GM12874 (cell line): ENCODE results near the gene S100A8.

ENCODE experiments used
- CTCF ChIP-seq: IDR thresholded peaks from 2 replicates; pipeline ENCODE4 v1.5.1; 2011; ENCODE audit warnings: low read depth, mild to moderate bottlenecking, control low read depth, low read length, moderate library complexity; ENCODE audit not compliant: insufficient read depth

The S100A8 gene

GRCh38 chr1:153343811-153344717, 46.8 kb downstream of the S100A8 start:
- no peak for TF ChIP-seq CTCF

- TF ChIP-seq CTCF = no peak
Measured at GRCh38 chr1:153343040-153343681, 47.7 kb downstream of the S100A8 start.

- no peak for TF ChIP-seq CTCF
Measured at GRCh38 chr1:153342178-153342577, 48.7 kb downstream of the S100A8 start.

GRCh38 chr1:153341431-153341934, 49.4 kb downstream of the S100A8 start:
- no peak for TF ChIP-seq CTCF

- no peak for TF ChIP-seq CTCF
Measured at GRCh38 chr1:153340356-153340755, 50.5 kb downstream of the S100A8 start.
